Measurements from ENCODE around the gene CMTM4. TPM values are rescaled to one million over a fixed set of nuclear protein-coding genes. Genes with fewer than 3 reads are reported as not detected.

The CMTM4 gene
- total and polyA plus RNA-seq, 2 of the 4 experiments (the other 2 are of a cell fraction) = 9.0 to 14.5 TPM

DNA sequence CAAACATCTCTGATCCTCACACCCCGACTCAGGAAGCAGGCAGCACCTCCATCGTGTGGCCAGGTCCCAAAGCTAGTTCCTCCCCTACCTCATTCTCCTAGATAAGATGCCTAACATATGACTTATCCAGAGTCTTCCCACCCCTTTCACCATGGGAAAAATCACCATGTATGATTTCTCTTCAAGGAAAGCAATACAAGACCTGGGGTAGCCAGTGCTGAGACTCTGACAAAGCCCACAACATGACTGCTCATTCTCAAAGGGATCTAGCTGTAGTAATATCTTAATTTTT lies 45.1 kb downstream of the CMTM4 start:
- Histone ChIP-seq H3K14ac (replicated peaks; ENCODE audit: low read depth, low read length) (no peak overlapping the region), H3K4me1 (ENCODE audit: control insufficient read depth, insufficient read depth, low read length) (peaks cover 3% of the 10 kb centered on the region; the same call in 1 of the 2 replicates), H3K4me2 (ENCODE audit: low read depth, low read length) (peak overlapping the region; percentile 48), H2AK5ac (ENCODE audit: low read depth, low read length) (no peak overlapping the region; the same call in 1 of the 2 replicates), H2BK120ac (ENCODE audit: low read depth, low read length) (no peak overlapping the region), H2BK5ac (ENCODE audit: low read depth, low read length, poor library complexity, severe bottlenecking) (no peak overlapping the region), H2BK15ac (ENCODE audit: low read depth, low read length) (no peak overlapping the region), H3K23ac (ENCODE audit: low read depth, low read length) (no peak overlapping the region), H4K20me1 (ENCODE audit: insufficient read depth, low read length) (no peaks in the 10 kb centered on the region), H3K56ac (ENCODE audit: extremely low read depth, insufficient read depth, low read length) (no peak overlapping the region), H3K9me3 (ENCODE audit: control insufficient read depth, insufficient read depth, low read length) (no peaks in the 10 kb centered on the region), H4K91ac (ENCODE audit: insufficient read depth, low read depth, low read length) (no peak overlapping the region), H3K79me1 (ENCODE audit: low read depth in 1 of 2, low read length in 2 of 2) (peaks cover 13 to 19% of the 10 kb centered on the region in 2 experiments; a peak in 3 of 4 replicates), H3K9me1 (ENCODE audit: insufficient read depth, low read length) (peaks cover 11% of the 10 kb centered on the region; the same call in 1 of the 2 replicates), H4K5ac (ENCODE audit: low read depth, low read length) (peak overlapping the region; percentile 6; the same call in 1 of the 2 replicates), H4K8ac (ENCODE audit: low read depth in 2 of 2, low read length in 2 of 2) (peak overlapping the region; percentile 36 to 81; a peak in 3 of 4 replicates), H3K27me3 (ENCODE audit: control insufficient read depth, insufficient read depth, low read length) (no peaks in the 10 kb centered on the region), H3K9ac (ENCODE audit: low read depth, low read length) (no peak overlapping the region), H3K18ac (ENCODE audit: low read depth, low read length) (no peak overlapping the region), H3K36me3 (ENCODE audit: control insufficient read depth, insufficient read depth, low read length) (no peaks in the 10 kb centered on the region), H2BK20ac (ENCODE audit: low read depth, low read length) (no peak overlapping the region), H2AFZ (replicated peaks; ENCODE audit: low read length, poor library complexity) (peak overlapping the region; percentile 38), H3K4ac (ENCODE audit: low read depth, low read length) (no peak overlapping the region), H3K27ac (ENCODE audit: insufficient read depth, low read length) (no peak overlapping the region), H2AK9ac (replicated peaks; ENCODE audit: low read depth, low read length, poor library complexity) (no peak overlapping the region), H3K4me3 (ENCODE audit: insufficient read depth, low read depth, low read length) (no peak overlapping the region)
- DNase-seq (no peak), ATAC-seq (ENCODE audit: low read depth) (no peak)
- in situ Hi-C loops (cut with MboI; ENCODE audit: low sequenced_read_pairs) = no loop called here
- no TSS peak for BruUV-seq (replicated peaks)
- intact Hi-C loops (cut with micrococcal nuclease) = no loop called here
- dilution Hi-C loops (cut with HindIII; ENCODE audit: low sequenced_read_pairs, unreplicated experiment) = no loop called here
- WGBS, 2 experiments (ENCODE audit: extremely low coverage in 2 of 2, insufficient read length in 1 of 2) = 40% methylated on average over 1 of the region's 2 CpGs; no CpG with 5 or more reads in 1 of the 2 experiments
- ChIA-PET CTCF (interaction anchor here (0.5 to 2.1 kb wide), 19 partner anchors 9 to 1168 kb away, joined by 3 to 18 read pairs (median 6); partner anchors contain the start of gene CMTM4), POLR2A (ENCODE audit: unreplicated experiment) (no interaction called here)
- no peak for TF ChIP-seq RAD21 (IDR thresholded peaks at IDR 0.05; ENCODE audit: low read length)
- no peak for TF ChIP-seq MAZ (IDR thresholded peaks at IDR 0.05; ENCODE audit: borderline replicate concordance, low read depth, low read length)
- no peak for TF ChIP-seq FOS (IDR thresholded peaks at IDR 0.05; ENCODE audit: low read depth, low read length)
- TF ChIP-seq, protein P1, sequence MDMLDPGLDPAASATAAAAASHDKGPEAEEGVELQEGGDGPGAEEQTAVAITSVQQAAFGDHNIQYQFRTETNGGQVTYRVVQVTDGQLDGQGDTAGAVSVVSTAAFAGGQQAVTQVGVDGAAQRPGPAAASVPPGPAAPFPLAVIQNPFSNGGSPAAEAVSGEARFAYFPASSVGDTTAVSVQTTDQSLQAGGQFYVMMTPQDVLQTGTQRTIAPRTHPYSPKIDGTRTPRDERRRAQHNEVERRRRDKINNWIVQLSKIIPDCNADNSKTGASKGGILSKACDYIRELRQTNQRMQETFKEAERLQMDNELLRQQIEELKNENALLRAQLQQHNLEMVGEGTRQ (IDR thresholded peaks at IDR 0.05; ENCODE audit: low read depth, low read length) = no peak
- TF ChIP-seq CHD1 (IDR thresholded peaks at IDR 0.05; ENCODE audit: low read depth, low read length) = no peak
- TF ChIP-seq NFE2L2 (IDR thresholded peaks at IDR 0.05; ENCODE audit: low read depth, low read length) = no peak
- TF ChIP-seq RFX5 (IDR thresholded peaks at IDR 0.05; ENCODE audit: low read depth, low read length) = no peak
- no peak for TF ChIP-seq CEBPB (IDR thresholded peaks at IDR 0.05; ENCODE audit: low read depth, low read length)
- TF ChIP-seq, protein P2, sequence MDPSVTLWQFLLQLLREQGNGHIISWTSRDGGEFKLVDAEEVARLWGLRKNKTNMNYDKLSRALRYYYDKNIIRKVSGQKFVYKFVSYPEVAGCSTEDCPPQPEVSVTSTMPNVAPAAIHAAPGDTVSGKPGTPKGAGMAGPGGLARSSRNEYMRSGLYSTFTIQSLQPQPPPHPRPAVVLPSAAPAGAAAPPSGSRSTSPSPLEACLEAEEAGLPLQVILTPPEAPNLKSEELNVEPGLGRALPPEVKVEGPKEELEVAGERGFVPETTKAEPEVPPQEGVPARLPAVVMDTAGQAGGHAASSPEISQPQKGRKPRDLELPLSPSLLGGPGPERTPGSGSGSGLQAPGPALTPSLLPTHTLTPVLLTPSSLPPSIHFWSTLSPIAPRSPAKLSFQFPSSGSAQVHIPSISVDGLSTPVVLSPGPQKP (IDR thresholded peaks at IDR 0.05; ENCODE audit: borderline replicate concordance, low read depth, low read length) = no peak

Measured in IMR-90 (cell line).